ENCODE measurements around the gene COL6A3. TPM values are rescaled to one million over a fixed set of nuclear protein-coding genes. Genes with fewer than 3 reads are reported as not detected.

COL6A3 gene, protein sequence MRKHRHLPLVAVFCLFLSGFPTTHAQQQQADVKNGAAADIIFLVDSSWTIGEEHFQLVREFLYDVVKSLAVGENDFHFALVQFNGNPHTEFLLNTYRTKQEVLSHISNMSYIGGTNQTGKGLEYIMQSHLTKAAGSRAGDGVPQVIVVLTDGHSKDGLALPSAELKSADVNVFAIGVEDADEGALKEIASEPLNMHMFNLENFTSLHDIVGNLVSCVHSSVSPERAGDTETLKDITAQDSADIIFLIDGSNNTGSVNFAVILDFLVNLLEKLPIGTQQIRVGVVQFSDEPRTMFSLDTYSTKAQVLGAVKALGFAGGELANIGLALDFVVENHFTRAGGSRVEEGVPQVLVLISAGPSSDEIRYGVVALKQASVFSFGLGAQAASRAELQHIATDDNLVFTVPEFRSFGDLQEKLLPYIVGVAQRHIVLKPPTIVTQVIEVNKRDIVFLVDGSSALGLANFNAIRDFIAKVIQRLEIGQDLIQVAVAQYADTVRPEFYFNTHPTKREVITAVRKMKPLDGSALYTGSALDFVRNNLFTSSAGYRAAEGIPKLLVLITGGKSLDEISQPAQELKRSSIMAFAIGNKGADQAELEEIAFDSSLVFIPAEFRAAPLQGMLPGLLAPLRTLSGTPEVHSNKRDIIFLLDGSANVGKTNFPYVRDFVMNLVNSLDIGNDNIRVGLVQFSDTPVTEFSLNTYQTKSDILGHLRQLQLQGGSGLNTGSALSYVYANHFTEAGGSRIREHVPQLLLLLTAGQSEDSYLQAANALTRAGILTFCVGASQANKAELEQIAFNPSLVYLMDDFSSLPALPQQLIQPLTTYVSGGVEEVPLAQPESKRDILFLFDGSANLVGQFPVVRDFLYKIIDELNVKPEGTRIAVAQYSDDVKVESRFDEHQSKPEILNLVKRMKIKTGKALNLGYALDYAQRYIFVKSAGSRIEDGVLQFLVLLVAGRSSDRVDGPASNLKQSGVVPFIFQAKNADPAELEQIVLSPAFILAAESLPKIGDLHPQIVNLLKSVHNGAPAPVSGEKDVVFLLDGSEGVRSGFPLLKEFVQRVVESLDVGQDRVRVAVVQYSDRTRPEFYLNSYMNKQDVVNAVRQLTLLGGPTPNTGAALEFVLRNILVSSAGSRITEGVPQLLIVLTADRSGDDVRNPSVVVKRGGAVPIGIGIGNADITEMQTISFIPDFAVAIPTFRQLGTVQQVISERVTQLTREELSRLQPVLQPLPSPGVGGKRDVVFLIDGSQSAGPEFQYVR (N-terminal part only)
- 100 to 1,000 TPM; 432 to 983 (median 750) TPM for total RNA-seq

DNA sequence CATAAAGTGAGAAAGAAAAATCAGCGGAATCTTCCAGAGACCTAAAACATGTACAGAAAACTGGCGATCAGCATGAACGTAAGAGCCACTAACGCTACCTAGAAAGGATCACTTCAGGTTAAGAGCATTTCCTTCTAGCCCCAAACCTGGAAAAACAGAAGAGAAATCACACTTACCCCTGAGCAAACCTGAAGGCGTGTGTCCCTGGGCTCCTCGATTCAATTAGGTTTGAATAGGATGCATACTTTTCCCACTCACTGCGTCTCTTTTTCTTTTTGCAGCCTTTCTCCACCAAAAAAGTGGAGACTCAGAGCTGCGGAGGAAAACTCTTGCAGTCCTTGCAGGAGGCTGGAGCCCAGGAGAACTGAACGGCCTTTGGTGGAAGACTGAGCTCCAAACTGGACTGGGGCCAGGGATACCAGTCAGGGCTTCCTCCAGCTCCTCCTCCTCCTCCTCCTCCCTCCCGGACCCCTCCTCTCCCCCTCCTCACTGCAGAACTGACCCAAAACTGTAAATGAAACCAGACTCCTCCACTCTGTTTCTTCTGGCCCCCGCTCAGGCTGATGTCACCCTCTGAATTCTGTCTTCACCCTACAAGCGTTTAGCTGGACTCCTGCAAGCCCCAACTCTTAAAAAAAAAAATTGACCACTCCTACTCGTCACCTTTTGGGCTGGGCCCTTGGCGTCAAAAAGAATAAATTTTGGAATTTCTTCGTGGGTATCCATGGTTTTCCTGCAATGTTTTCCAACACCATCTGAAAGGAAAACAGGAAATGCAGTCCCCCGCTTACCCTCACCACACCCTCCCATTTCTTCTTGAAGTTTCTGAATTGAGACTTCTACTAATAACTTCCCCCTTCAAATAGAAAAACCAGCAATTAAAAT lies at the start of gene COL6A3:
Gene COL6A3 (minus strand): TSS at position 388 of the 885 bp plus-strand sequence. CDS start 17,347 bp downstream, outside the sequence.
- no peak for TF ChIP-seq CTCF (IDR thresholded peaks at IDR 0.05; ENCODE audit: low read depth)

DNA sequence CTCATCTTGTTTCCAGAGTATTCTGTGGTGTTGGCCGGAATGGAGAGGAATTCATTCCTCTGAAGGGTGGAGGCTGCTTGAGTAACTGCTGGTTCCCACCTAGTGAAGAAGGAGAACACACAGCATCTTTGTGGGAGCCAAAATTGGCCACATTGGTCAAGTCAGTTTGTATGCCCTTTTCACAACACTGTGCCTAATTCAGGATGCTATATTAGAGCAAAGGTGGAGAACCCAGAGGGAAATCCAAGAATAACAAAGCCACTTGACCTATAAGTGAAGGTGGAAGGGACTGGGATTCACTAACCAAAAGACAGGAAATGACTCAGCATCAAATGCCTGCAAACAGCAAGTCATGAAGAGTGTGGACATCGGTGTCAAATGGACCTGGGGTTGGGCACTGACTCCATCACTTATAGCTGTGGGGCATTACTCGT lies 45.8 kb upstream of the COL6A3 start:
- TF ChIP-seq CTCF (IDR thresholded peaks at IDR 0.05; ENCODE audit: low read depth) = no peak

- no peak for TF ChIP-seq CTCF (IDR thresholded peaks at IDR 0.05; ENCODE audit: low read depth)
Measured at GRCh38 chr2:237459226-237459625, 45.3 kb upstream of the COL6A3 start.

GRCh38 chr2:237458519-237458918 lies 44.6 kb upstream of the COL6A3 start:
- TF ChIP-seq CTCF (IDR thresholded peaks at IDR 0.05; ENCODE audit: low read depth) = no peak

DNA sequence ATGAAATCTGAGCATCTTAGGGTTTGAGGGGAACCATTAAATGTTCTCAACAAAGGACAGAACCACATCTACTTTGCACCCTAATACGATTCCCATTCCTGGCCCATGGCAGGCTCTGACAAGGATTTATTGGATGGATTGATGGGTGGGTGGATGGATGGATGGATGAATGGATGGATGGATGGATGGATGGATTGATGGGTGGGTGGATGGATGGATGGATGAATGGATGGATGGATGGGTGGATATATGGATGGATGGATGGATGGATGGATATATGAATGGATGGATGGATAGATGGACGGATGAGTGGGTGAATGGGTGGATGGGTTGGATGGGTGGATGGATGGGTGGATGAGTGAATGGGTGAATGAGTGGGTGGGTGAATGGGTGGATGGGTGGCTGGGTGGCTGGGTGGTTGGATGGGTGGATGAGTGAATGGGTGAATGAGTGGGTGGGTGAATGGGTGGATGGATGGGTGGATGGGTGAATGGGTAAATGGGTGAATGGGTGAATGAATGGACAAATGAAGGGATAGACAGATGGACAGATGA lies 43.5 kb upstream of the COL6A3 start:
- no peak for TF ChIP-seq CTCF (IDR thresholded peaks at IDR 0.05; ENCODE audit: low read depth)

- TF ChIP-seq CTCF (IDR thresholded peaks at IDR 0.05; ENCODE audit: low read depth) = no peak
Measured at GRCh38 chr2:237456200-237456843, 42.4 kb upstream of the COL6A3 start.

Data from subcutaneous adipose tissue (tissue), 4 donors.